GM12878 (cell line): ENCODE measurements around the gene CLDN16. TPM values are rescaled to one million over a fixed set of nuclear protein-coding genes. Genes with fewer than 3 reads are reported as not detected.

ENCODE experiments used
- CHD1 ChIP-seq: IDR thresholded peaks from 2 replicates; pipeline ENCODE4 v1.6.1; 2012; ENCODE audit warnings: low read depth, low read length, improper control_type of control experiment
- MTA2 ChIP-seq: fragments of 450-650 bp; IDR thresholded peaks from 2 replicates; pipeline ENCODE4 v1.6.1; 2016; ENCODE audit warnings: low read depth, mild to moderate bottlenecking, moderate library complexity
- RAD21 ChIP-seq: IDR thresholded peaks from 2 replicates; pipeline ENCODE4 v1.6.1; 2011; ENCODE audit warnings: mild to moderate bottlenecking, low read depth, low read length, moderate library complexity; ENCODE audit not compliant: insufficient read depth
- SIN3A ChIP-seq: IDR thresholded peaks from 2 replicates; pipeline ENCODE4 v1.6.1; 2012; ENCODE audit warnings: low read depth, low read length, improper control_type of control experiment
- SIX5 ChIP-seq: IDR thresholded peaks from 2 replicates; pipeline ENCODE4 v1.6.1; 2011; ENCODE audit warnings: mild to moderate bottlenecking, low read depth, low read length, moderate library complexity; ENCODE audit not compliant: severe bottlenecking
- SMARCA5 ChIP-seq: fragments of 450-650 bp; IDR thresholded peaks from 2 replicates; pipeline ENCODE4 v1.6.1; 2017; ENCODE audit warnings: mild to moderate bottlenecking
- SP1 ChIP-seq: IDR thresholded peaks from one replicate; pipeline ENCODE4 v1.6.1; 2011; ENCODE audit warnings: low read depth, low read length
- TAF1 ChIP-seq: IDR thresholded peaks from 2 replicates; pipeline ENCODE4 v1.6.1; 2011; ENCODE audit warnings: mild to moderate bottlenecking, low read depth, low read length, borderline replicate concordance
- TCF12 ChIP-seq: IDR thresholded peaks from 2 replicates; pipeline ENCODE4 v1.6.1; 2011; ENCODE audit warnings: low read depth, mild to moderate bottlenecking, low read length
- polyA plus RNA-seq, 11 experiments: library from polyadenylated mRNA; depleted of rRNA in 4 of 11; unstranded in 6 of 11; stranded (reverse) in 5 of 11; fragments of >200 nt; fragmentation: Nextera tagmentation in 4 of 11; fragmentation: Illumina TruSeq in 1 of 11; extraction: Ambion mirVana in 4 of 11; extraction: Trizol in 1 of 11; gene quantifications; 1 replicate in 1 of 11; 2 replicates in 10 of 11; pipeline versions ENCODE4 v1.2.1 to v1.2.3, GENCODE V29; 2011 to 2016; ENCODE audit warnings: inconsistent platforms in 2 of 11, missing spikeins in 2 of 11, low read depth in 1 of 11
- total RNA-seq, 4 experiments: library from RNA; depleted of rRNA in 3 of 4; stranded (reverse); fragments of >200 nt in 3 of 4; fragmentation: Illumina TruSeq in 1 of 4; extraction: Trizol in 1 of 4; gene quantifications; 2 replicates each; pipeline versions ENCODE4 v1.2.1 to v1.2.3, GENCODE V29; 2013 to 2021
- TF ChIP-seq, protein P1 (sequence below): fragments of 450-650 bp; IDR thresholded peaks from 2 replicates; pipeline ENCODE4 v1.6.1; 2017; ENCODE audit warnings: mild to moderate bottlenecking
- TF ChIP-seq, protein P2 (sequence below): fragments of 450-650 bp; IDR thresholded peaks from 2 replicates; pipeline ENCODE4 v1.6.1; 2016; ENCODE audit warnings: mild to moderate bottlenecking, moderate library complexity, borderline replicate concordance
- TF ChIP-seq, protein P3 (sequence below): fragments of 150-350 bp; IDR thresholded peaks from 2 replicates; pipeline ENCODE4 v1.6.1; 2016; ENCODE audit warnings: low read depth, low read length
- TF ChIP-seq, protein P4 (sequence below): fragments of 450-650 bp; conservative IDR thresholded peaks from 2 replicates; pipeline ENCODE4 v1.6.1; 2017; ENCODE audit warnings: mild to moderate bottlenecking, moderate library complexity
- TF ChIP-seq, protein P5 (sequence below): fragments of 450-650 bp; IDR thresholded peaks from 2 replicates; pipeline ENCODE4 v1.6.1; 2016; ENCODE audit warnings: mild to moderate bottlenecking

CLDN16 gene
- total and polyA plus RNA-seq, 10 of the 15 experiments (the other 5 are each of a cell fraction or from before 2014, with no cell fraction given), result 3.2 to 26.6 (median 4.0) TPM

DNA sequence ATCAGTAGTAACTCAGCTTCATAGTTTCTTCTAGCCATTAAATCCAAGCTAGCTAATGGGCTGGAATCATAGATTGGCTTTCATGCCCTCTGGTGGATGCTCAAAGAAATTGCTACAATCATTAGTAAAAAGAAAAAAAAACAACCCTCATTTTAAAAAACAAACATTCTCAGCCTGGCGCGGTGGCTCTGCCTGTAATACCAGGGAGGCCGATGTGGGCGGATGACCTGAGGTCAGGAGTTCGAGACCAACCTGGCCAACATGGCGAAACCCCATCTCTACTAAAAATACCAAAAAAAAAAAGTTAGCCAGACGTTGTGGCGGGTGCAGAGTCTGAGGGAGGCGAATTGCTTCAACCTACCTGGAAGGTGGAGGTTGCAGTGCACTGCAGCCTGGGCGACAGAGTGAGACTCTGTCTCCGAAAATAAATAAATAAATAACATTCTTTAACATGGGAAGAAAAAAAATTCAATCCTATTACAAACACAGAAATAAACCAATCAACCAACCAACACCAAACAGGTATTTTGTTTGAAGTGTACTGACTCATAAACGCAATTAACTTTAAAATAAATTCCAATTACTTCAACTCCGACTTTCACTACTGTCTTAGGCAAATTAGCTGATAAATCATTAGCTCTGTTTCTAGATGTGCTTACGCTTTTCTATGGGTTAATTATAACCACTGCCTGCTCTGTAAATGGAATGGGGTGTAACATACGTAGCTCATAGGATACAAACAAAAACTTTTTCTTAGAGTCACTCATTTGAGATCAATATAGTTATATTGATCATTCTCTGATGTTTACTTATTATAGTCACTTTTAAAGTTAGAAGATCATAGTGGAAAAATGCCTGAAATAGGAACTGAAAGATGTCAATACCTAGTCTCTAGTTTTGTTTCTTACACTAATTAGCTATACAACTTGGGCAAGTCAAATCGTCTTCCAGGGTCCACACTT, 36.8 kb downstream of the CLDN16 start (continued):
- peak; percentile 99 for TF ChIP-seq MTA2
- TF ChIP-seq, protein P1, sequence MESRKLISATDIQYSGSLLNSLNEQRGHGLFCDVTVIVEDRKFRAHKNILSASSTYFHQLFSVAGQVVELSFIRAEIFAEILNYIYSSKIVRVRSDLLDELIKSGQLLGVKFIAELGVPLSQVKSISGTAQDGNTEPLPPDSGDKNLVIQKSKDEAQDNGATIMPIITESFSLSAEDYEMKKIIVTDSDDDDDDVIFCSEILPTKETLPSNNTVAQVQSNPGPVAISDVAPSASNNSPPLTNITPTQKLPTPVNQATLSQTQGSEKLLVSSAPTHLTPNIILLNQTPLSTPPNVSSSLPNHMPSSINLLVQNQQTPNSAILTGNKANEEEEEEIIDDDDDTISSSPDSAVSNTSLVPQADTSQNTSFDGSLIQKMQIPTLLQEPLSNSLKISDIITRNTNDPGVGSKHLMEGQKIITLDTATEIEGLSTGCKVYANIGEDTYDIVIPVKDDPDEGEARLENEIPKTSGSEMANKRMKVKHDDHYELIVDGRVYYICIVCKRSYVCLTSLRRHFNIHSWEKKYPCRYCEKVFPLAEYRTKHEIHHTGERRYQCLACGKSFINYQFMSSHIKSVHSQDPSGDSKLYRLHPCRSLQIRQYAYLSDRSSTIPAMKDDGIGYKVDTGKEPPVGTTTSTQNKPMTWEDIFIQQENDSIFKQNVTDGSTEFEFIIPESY, result no peak
- TF ChIP-seq, protein P2, sequence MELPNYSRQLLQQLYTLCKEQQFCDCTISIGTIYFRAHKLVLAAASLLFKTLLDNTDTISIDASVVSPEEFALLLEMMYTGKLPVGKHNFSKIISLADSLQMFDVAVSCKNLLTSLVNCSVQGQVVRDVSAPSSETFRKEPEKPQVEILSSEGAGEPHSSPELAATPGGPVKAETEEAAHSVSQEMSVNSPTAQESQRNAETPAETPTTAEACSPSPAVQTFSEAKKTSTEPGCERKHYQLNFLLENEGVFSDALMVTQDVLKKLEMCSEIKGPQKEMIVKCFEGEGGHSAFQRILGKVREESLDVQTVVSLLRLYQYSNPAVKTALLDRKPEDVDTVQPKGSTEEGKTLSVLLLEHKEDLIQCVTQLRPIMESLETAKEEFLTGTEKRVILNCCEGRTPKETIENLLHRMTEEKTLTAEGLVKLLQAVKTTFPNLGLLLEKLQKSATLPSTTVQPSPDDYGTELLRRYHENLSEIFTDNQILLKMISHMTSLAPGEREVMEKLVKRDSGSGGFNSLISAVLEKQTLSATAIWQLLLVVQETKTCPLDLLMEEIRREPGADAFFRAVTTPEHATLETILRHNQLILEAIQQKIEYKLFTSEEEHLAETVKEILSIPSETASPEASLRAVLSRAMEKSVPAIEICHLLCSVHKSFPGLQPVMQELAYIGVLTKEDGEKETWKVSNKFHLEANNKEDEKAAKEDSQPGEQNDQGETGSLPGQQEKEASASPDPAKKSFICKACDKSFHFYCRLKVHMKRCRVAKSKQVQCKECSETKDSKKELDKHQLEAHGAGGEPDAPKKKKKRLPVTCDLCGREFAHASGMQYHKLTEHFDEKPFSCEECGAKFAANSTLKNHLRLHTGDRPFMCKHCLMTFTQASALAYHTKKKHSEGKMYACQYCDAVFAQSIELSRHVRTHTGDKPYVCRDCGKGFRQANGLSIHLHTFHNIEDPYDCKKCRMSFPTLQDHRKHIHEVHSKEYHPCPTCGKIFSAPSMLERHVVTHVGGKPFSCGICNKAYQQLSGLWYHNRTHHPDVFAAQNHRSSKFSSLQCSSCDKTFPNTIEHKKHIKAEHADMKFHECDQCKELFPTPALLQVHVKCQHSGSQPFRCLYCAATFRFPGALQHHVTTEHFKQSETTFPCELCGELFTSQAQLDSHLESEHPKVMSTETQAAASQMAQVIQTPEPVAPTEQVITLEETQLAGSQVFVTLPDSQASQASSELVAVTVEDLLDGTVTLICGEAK, result no peak
- TF ChIP-seq SIX5, result no peak
- TF ChIP-seq TAF1, result no peak
- TF ChIP-seq RAD21, result peak; percentile 69
- TF ChIP-seq SP1, result no peak
- TF ChIP-seq SIN3A, result no peak
- TF ChIP-seq, protein P3, sequence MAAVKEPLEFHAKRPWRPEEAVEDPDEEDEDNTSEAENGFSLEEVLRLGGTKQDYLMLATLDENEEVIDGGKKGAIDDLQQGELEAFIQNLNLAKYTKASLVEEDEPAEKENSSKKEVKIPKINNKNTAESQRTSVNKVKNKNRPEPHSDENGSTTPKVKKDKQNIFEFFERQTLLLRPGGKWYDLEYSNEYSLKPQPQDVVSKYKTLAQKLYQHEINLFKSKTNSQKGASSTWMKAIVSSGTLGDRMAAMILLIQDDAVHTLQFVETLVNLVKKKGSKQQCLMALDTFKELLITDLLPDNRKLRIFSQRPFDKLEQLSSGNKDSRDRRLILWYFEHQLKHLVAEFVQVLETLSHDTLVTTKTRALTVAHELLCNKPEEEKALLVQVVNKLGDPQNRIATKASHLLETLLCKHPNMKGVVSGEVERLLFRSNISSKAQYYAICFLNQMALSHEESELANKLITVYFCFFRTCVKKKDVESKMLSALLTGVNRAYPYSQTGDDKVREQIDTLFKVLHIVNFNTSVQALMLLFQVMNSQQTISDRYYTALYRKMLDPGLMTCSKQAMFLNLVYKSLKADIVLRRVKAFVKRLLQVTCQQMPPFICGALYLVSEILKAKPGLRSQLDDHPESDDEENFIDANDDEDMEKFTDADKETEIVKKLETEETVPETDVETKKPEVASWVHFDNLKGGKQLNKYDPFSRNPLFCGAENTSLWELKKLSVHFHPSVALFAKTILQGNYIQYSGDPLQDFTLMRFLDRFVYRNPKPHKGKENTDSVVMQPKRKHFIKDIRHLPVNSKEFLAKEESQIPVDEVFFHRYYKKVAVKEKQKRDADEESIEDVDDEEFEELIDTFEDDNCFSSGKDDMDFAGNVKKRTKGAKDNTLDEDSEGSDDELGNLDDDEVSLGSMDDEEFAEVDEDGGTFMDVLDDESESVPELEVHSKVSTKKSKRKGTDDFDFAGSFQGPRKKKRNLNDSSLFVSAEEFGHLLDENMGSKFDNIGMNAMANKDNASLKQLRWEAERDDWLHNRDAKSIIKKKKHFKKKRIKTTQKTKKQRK, result no peak
- TF ChIP-seq TCF12, result no peak
- no peak for TF ChIP-seq CHD1
- TF ChIP-seq SMARCA5, result peak; percentile 25; the same call in 1 of the 2 replicates
- TF ChIP-seq, protein P4, sequence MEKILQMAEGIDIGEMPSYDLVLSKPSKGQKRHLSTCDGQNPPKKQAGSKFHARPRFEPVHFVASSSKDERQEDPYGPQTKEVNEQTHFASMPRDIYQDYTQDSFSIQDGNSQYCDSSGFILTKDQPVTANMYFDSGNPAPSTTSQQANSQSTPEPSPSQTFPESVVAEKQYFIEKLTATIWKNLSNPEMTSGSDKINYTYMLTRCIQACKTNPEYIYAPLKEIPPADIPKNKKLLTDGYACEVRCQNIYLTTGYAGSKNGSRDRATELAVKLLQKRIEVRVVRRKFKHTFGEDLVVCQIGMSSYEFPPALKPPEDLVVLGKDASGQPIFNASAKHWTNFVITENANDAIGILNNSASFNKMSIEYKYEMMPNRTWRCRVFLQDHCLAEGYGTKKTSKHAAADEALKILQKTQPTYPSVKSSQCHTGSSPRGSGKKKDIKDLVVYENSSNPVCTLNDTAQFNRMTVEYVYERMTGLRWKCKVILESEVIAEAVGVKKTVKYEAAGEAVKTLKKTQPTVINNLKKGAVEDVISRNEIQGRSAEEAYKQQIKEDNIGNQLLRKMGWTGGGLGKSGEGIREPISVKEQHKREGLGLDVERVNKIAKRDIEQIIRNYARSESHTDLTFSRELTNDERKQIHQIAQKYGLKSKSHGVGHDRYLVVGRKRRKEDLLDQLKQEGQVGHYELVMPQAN, result 0 out of 2 replicates have a peak, but pooled peaks have one; percentile 27
- TF ChIP-seq, protein P5, sequence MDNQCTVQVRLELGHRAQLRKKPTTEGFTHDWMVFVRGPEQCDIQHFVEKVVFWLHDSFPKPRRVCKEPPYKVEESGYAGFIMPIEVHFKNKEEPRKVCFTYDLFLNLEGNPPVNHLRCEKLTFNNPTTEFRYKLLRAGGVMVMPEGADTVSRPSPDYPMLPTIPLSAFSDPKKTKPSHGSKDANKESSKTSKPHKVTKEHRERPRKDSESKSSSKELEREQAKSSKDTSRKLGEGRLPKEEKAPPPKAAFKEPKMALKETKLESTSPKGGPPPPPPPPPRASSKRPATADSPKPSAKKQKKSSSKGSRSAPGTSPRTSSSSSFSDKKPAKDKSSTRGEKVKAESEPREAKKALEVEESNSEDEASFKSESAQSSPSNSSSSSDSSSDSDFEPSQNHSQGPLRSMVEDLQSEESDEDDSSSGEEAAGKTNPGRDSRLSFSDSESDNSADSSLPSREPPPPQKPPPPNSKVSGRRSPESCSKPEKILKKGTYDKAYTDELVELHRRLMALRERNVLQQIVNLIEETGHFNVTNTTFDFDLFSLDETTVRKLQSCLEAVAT, result peak; percentile 74
